A549 (cell line): Measurements from ENCODE around the gene DAB2.

Experiments used
- BHLHE40 ChIP-seq: IDR thresholded peaks from 2 replicates; pipeline ENCODE4 v1.6.1; 2012; ENCODE audit warnings: low read depth, low read length, inconsistent platforms
- EP300 ChIP-seq, 2 experiments: fragments of >200 bp; sonication (Bioruptor Twin); formaldehyde crosslinking; IDR thresholded peaks; 2 replicates in 1 of 2; 3 replicates in 1 of 2; pipeline ENCODE4 v1.6.1; 2016 to 2017
- ESRRA ChIP-seq: fragments of 150-350 bp; IDR thresholded peaks from 2 replicates; pipeline ENCODE4 v1.6.1; 2014; ENCODE audit warnings: mild to moderate bottlenecking, low read length, borderline replicate concordance
- FOXS1 ChIP-seq: fragments of 250-450 bp; sonication (Bioruptor Pico); IDR thresholded peaks from 2 replicates; pipeline ENCODE4 v1.5.0; 2020; ENCODE audit warnings: mild to moderate bottlenecking, moderate library complexity
- GATA3 ChIP-seq: IDR thresholded peaks from 2 replicates; pipeline ENCODE4 v1.6.1; 2012; ENCODE audit warnings: borderline replicate concordance
- HEYL ChIP-seq: fragments of 250-450 bp; sonication (Bioruptor Pico); IDR thresholded peaks from 2 replicates; pipeline ENCODE4 v1.8.0; 2021; ENCODE audit warnings: mild to moderate bottlenecking, moderate library complexity
- HOXA7 ChIP-seq: fragments of 250-450 bp; sonication (Bioruptor Pico); IDR thresholded peaks from 2 replicates; pipeline ENCODE4 v1.5.0; 2020; ENCODE audit warnings: mild to moderate bottlenecking, moderate library complexity
- JUN ChIP-seq, 2 experiments: fragments of >200 bp; sonication (Bioruptor Twin); formaldehyde crosslinking; IDR thresholded peaks; 2 replicates in 1 of 2; 3 replicates in 1 of 2; pipeline ENCODE4 v1.6.1; 2016 to 2017
- POLR2A ChIP-seq: IDR thresholded peaks from 2 replicates; pipeline ENCODE4 v1.6.1; 2012; ENCODE audit warnings: mild to moderate bottlenecking, low read length
- RAD21 ChIP-seq, 2 experiments: fragments of >200 bp in 1 of 2; sonication (Bioruptor Twin) in 1 of 2; formaldehyde crosslinking in 1 of 2; IDR thresholded peaks in 1 of 2; conservative IDR thresholded peaks in 1 of 2; 2 replicates in 1 of 2; 3 replicates in 1 of 2; pipeline ENCODE4 v1.6.1; 2012 to 2018; ENCODE audit warnings: inconsistent platforms in 1 of 2
- SMC3 ChIP-seq: fragments of >200 bp; sonication (Bioruptor Twin); formaldehyde crosslinking; IDR thresholded peaks from 3 replicates; pipeline ENCODE4 v1.6.1; 2018; ENCODE audit warnings: inconsistent platforms
- ZFP36 ChIP-seq: fragments of 450-650 bp; IDR thresholded peaks from 2 replicates; pipeline ENCODE4 v1.6.1; 2014; ENCODE audit warnings: borderline replicate concordance; ENCODE audit not compliant: partially characterized antibody
- TF ChIP-seq, protein P1 (sequence below): fragments of 250-450 bp; sonication (Bioruptor Pico); IDR thresholded peaks from 2 replicates; pipeline ENCODE4 v1.5.0; 2021; ENCODE audit warnings: mild to moderate bottlenecking, moderate library complexity, borderline replicate concordance
- TF ChIP-seq, protein P2 (sequence below): fragments of >200 bp; sonication (Bioruptor Twin); formaldehyde crosslinking; IDR thresholded peaks from 3 replicates; pipeline ENCODE4 v1.5.1; 2016

DNA sequence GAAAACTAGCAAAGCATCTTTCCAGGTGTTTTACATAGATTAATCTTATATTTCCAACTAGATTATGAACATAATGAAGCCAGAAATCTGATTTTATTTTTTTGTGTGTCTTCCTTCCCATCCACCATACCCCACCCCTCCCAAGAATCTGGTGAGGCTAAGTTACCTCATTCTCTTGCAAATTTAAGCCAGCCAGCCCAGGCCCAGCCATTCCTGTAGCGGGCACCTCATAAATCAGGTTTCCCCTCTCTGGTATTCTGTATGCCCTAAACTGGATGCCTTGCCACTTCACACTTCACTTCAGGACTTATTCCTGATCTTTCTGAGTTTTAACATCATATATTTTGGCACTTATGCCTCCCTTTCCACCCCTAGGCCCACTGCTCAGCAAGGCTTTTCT lies 82.3 kb downstream of the DAB2 start:
- TF ChIP-seq HOXA7 (CRISPR knock-in tag) (no peak), ZFP36 (no peak), POLR2A (no peak), EP300 (IDR thresholded peaks at IDR 0.05) (no peak), JUN (IDR thresholded peaks at IDR 0.05) (no peak), FOXS1 (CRISPR knock-in tag) (no peak), RAD21 (conservative IDR thresholded peaks at IDR 0.05 in 1 of 2, IDR thresholded peaks at IDR 0.05 in 1 of 2) (no peak), ESRRA (no peak), SMC3 (no peak), GATA3 (no peak), HEYL (CRISPR knock-in tag) (no peak), BHLHE40 (no peak)
- TF ChIP-seq, protein P1, sequence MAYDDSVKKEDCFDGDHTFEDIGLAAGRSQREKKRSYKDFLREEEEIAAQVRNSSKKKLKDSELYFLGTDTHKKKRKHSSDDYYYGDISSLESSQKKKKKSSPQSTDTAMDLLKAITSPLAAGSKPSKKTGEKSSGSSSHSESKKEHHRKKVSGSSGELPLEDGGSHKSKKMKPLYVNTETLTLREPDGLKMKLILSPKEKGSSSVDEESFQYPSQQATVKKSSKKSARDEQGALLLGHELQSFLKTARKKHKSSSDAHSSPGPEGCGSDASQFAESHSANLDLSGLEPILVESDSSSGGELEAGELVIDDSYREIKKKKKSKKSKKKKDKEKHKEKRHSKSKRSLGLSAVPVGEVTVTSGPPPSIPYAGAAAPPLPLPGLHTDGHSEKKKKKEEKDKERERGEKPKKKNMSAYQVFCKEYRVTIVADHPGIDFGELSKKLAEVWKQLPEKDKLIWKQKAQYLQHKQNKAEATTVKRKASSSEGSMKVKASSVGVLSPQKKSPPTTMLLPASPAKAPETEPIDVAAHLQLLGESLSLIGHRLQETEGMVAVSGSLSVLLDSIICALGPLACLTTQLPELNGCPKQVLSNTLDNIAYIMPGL (CRISPR knock-in tag), result no peak
- TF ChIP-seq, protein P2, sequence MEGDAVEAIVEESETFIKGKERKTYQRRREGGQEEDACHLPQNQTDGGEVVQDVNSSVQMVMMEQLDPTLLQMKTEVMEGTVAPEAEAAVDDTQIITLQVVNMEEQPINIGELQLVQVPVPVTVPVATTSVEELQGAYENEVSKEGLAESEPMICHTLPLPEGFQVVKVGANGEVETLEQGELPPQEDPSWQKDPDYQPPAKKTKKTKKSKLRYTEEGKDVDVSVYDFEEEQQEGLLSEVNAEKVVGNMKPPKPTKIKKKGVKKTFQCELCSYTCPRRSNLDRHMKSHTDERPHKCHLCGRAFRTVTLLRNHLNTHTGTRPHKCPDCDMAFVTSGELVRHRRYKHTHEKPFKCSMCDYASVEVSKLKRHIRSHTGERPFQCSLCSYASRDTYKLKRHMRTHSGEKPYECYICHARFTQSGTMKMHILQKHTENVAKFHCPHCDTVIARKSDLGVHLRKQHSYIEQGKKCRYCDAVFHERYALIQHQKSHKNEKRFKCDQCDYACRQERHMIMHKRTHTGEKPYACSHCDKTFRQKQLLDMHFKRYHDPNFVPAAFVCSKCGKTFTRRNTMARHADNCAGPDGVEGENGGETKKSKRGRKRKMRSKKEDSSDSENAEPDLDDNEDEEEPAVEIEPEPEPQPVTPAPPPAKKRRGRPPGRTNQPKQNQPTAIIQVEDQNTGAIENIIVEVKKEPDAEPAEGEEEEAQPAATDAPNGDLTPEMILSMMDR, result no peak
